GM18517 (cell line): ENCODE measurements around the gene TADA2A.

ENCODE experiments used
- ATAC-seq: cut with Tn5 transposase; IDR thresholded peaks from one replicate; pipeline ENCODE4 v1.9.1; 2021; ENCODE audit warnings: mild to moderate bottlenecking, moderate library complexity; ENCODE audit not compliant: unreplicated experiment

Gene TADA2A

DNA sequence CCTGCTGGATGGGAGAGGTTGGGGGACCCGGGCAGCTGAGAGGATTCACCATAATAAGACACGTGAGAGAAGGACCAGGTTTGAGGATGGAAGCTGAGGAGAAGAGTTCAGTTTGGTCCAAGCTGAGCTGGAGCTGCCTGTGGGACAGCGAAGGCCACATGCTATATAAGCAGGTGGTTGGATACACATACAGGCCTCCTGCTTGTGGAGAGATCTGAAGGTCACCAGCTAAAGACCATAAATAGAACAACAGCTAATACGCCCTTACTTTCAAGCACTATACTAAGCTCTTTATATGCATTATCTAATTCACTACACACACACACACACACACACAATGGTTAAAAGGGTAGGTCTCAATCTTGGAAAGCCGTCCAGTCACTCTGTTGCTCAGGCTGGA lies 115.1 kb downstream of the TADA2A start:
- no peak for ATAC-seq

DNA sequence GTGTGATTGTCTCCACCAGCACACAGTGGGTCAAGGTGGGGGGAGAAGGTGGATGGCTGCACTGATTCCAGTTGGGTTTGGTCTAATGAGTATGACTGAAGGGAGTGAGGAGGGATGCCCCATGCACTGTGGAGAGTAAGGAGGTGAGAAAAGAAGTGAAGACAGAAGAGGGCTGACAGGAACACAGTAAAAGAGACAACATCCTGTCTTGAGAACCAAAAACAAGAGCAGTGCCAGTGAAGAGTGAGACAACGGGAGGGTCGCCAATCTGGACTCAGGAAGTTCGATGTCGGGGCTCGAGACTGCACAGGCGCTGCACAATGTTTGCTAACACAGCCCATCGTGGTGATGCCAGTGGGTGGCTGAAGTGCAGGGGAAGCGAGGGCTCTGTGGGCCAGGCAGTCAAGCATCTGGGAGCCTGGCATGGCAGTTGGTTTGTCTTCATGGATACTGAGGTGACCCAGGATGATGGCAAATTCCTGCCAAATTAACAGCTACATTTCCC lies 117.1 kb downstream of the TADA2A start:
- ATAC-seq = no peak

DNA sequence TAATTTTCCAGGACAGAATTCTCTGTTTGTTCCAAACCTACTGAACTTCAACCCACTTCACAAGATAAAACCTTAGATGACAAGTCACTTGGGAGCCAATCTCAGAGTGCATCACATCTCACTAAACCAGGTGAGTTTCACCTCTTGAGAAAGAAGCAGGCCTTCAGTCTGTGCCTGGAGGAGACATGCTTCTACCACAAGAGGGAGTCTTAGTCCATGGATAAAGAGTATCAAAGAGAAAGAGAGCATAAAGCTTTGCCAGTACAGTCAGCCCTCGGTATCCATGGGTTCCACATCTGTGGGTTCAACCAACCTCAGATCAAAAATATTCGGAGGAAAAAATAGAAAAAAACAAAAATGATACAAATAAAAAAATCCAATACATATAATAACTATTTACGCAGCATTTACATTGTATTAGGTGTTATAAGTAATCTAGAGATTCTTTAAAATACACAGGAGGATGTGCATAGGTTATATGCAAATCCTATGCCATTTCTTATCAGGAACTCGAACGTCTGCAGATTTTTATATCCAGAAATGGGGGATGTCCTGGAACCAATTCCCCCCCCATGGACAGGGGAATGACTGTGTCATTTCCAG lies 120.7 kb downstream of the TADA2A start:
- ATAC-seq = no peak
